Karpas-422 (cell line): ENCODE results near the gene TMEM125. TPM values are rescaled to one million over a fixed set of nuclear protein-coding genes. Genes with fewer than 3 reads are reported as not detected.

Experiments used
- DNase-seq: peaks from one replicate; pipeline ENCODE4 v3.0.0-alpha.2; 2015
- H2AFZ ChIP-seq: fragments of 200-600 bp; sonication (generic); 2 replicates; pipeline ENCODE4 v1.6.1; 2014; ENCODE audit warnings: antibody characterized with exemption, low read length, mixed read lengths
- H3K27ac ChIP-seq: fragments of 200-600 bp; sonication (generic); 2 replicates; pipeline ENCODE4 v1.5.1; 2014; ENCODE audit warnings: mild to moderate bottlenecking, low read length, moderate library complexity
- H3K27me3 ChIP-seq: fragments of 200-600 bp; sonication (generic); 2 replicates; pipeline ENCODE4 v1.6.1; 2014; ENCODE audit warnings: low read length, mixed read lengths
- H3K36me3 ChIP-seq: fragments of 200-600 bp; sonication (generic); 2 replicates; pipeline ENCODE4 v1.6.1; 2014; ENCODE audit warnings: low read length, mixed read lengths; ENCODE audit not compliant: insufficient read depth
- H3K4me1 ChIP-seq: fragments of 200-600 bp; sonication (generic); 2 replicates; pipeline ENCODE4 v1.6.1; 2014; ENCODE audit warnings: mild to moderate bottlenecking, low read length, mixed read lengths
- H3K4me2 ChIP-seq: fragments of 200-600 bp; sonication (generic); 2 replicates; pipeline ENCODE4 v1.6.1; 2014; ENCODE audit warnings: low read length, low read depth, mild to moderate bottlenecking; ENCODE audit not compliant: poor library complexity, severe bottlenecking
- H3K4me3 ChIP-seq: fragments of 200-600 bp; sonication (generic); 2 replicates; pipeline ENCODE4 v1.5.1; 2014; ENCODE audit warnings: mild to moderate bottlenecking, antibody characterized with exemption, low read length, mixed read lengths
- H3K79me2 ChIP-seq: fragments of 200-600 bp; sonication (generic); 2 replicates; pipeline ENCODE4 v1.6.1; 2014; ENCODE audit warnings: mild to moderate bottlenecking, low read length, mixed read lengths
- H3K9ac ChIP-seq: fragments of 200-600 bp; sonication (generic); 2 replicates; pipeline ENCODE4 v1.6.0; 2014; ENCODE audit warnings: low read length
- H3K9me2 ChIP-seq: fragments of 200-600 bp; sonication (generic), shearing (Covaris generic); replicated peaks from 2 replicates; pipeline ENCODE4 v1.6.0; 2014; ENCODE audit warnings: mild to moderate bottlenecking, low read length, moderate library complexity; ENCODE audit not compliant: insufficient read depth
- H3K9me3 ChIP-seq: fragments of 300-700, 200-600 bp; sonication (generic); 2 replicates; pipeline ENCODE4 v1.6.1; 2014; ENCODE audit warnings: low read length, mixed read lengths
- H4K20me1 ChIP-seq: fragments of 200-600 bp; sonication (generic); 2 replicates; pipeline ENCODE4 v1.6.1; 2014; ENCODE audit warnings: mild to moderate bottlenecking, antibody characterized with exemption, low read length, low read depth; ENCODE audit not compliant: insufficient read depth
- total RNA-seq: library from RNA; depleted of rRNA; stranded (reverse); fragments of >200 nt; shearing (Covaris generic); gene quantifications from 2 replicates; pipeline ENCODE4 v1.2.3, GENCODE V29; 2014; ENCODE audit warnings: low replicate concordance

Gene TMEM125
- total RNA-seq, 1 experiment from 2014 or later: not detected

- DNase-seq: no peak
- Histone ChIP-seq H3K4me3 (no peak overlapping the region), H3K79me2 (no peaks in the 10 kb centered on the region), H3K9ac (no peak overlapping the region), H3K36me3 (no peaks in the 10 kb centered on the region), H3K27ac (no peak overlapping the region), H2AFZ (no peak overlapping the region), H4K20me1 (no peaks in the 10 kb centered on the region), H3K4me2 (no peak overlapping the region), H3K9me2 (no peaks in the 10 kb centered on the region), H3K4me1 (no peaks in the 10 kb centered on the region), H3K27me3 (no peaks in the 10 kb centered on the region), H3K9me3 (no peaks in the 10 kb centered on the region)
Observed at GRCh38 chr1:43299101-43299500, 29.3 kb downstream of the TMEM125 start.

GRCh38 chr1:43300378-43301094 is 30.8 kb downstream of the TMEM125 start, which contains the start of gene TIE1:
TSS of gene TIE1 (plus strand) at chr1:43300982. CDS start at chr1:43301072, 90 bp downstream.
- no peaks in the 10 kb centered on the region for H3K9me3 ChIP-seq
- H3K36me3 ChIP-seq: no peaks in the 10 kb centered on the region
- peaks cover 5% of the 10 kb centered on the region for H3K4me1 ChIP-seq
- H2AFZ ChIP-seq: no peak within 1 kb of the TSS
- H3K79me2 ChIP-seq: no peaks in the 10 kb centered on the region
- H3K27me3 ChIP-seq: no peaks in the 10 kb centered on the region
- no peaks in the 10 kb centered on the region for H4K20me1 ChIP-seq
- H3K27ac ChIP-seq: no peak within 1 kb of the TSS
- H3K9ac ChIP-seq: no peak within 1 kb of the TSS
- no peak within 1 kb of the TSS for H3K4me2 ChIP-seq
- no peaks in the 10 kb centered on the region for H3K9me2 ChIP-seq
- no peak within 1 kb of the TSS for H3K4me3 ChIP-seq
- DNase-seq: no peak

DNA sequence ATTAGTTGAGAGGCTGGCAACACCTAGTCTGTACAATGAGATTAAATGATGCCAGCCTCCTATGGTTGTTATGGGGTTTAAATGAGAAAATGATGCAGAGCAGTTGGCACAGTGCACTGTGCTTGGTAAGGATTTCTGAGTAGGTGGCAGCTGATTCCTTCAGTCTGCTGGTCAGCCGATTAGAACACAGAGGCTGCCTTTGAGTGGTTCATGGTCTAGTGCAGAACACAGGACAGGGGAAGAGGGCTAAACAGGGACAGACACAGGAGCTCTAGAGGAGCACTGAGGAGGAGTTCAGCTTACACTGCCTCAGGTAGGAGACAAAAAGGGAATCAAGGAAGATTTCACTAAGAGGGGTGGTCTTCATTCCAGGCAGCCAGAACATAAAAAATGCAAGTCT is 32.4 kb downstream of the TMEM125 start:
- DNase-seq: no peak
- Histone ChIP-seq H3K4me1 (peaks cover 10% of the 10 kb centered on the region), H3K27ac (no peak overlapping the region), H3K4me3 (no peak overlapping the region), H3K9me2 (no peaks in the 10 kb centered on the region), H3K79me2 (no peaks in the 10 kb centered on the region), H3K4me2 (no peak overlapping the region), H3K9ac (no peak overlapping the region), H3K9me3 (no peaks in the 10 kb centered on the region), H4K20me1 (no peaks in the 10 kb centered on the region), H2AFZ (no peak overlapping the region), H3K36me3 (no peaks in the 10 kb centered on the region), H3K27me3 (no peaks in the 10 kb centered on the region)

DNA sequence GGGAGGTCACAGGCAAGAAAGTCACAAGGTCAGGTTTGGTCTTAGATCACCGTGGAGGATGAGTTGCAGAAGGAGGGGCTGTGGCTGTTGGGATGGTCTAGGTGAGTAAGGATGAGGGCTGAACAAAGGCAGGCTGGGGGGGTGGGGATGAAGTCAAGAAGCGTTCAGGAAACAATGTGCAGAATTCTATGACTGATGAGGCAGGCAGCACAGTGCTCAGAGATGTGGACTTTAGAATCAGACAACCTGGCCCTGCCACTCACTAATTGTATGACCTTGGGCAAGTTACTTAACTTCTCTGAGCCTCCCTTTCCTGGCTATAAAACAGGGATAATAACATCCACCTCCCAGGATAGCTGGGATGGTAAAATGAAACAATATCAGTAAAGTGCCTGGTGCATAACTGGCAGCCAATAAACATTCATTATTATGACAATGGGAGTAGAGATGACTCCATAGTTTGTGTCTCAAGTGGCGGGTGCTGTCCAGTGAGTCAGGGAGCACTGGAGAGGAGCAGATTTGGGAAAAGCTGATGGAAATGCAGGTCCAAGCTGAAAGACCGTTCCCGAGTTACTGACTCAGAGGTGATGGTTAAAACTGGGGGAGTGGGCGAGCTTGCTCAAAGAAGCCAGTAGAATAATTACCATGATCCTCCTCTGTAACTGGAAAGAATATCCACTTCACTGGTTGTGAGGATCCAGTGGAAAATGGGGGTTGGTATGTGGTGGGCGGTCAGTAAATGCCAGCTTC is 33.1 kb downstream of the TMEM125 start:
- Histone ChIP-seq H3K9me2 (no peaks in the 10 kb centered on the region), H4K20me1 (no peaks in the 10 kb centered on the region), H3K79me2 (no peaks in the 10 kb centered on the region), H3K4me2 (no peak overlapping the region), H3K9ac (no peak overlapping the region), H3K4me1 (peaks cover 10% of the 10 kb centered on the region), H2AFZ (no peak overlapping the region), H3K4me3 (no peak overlapping the region), H3K36me3 (no peaks in the 10 kb centered on the region), H3K27ac (no peak overlapping the region), H3K9me3 (no peaks in the 10 kb centered on the region), H3K27me3 (no peaks in the 10 kb centered on the region)
- DNase-seq: no peak

DNA sequence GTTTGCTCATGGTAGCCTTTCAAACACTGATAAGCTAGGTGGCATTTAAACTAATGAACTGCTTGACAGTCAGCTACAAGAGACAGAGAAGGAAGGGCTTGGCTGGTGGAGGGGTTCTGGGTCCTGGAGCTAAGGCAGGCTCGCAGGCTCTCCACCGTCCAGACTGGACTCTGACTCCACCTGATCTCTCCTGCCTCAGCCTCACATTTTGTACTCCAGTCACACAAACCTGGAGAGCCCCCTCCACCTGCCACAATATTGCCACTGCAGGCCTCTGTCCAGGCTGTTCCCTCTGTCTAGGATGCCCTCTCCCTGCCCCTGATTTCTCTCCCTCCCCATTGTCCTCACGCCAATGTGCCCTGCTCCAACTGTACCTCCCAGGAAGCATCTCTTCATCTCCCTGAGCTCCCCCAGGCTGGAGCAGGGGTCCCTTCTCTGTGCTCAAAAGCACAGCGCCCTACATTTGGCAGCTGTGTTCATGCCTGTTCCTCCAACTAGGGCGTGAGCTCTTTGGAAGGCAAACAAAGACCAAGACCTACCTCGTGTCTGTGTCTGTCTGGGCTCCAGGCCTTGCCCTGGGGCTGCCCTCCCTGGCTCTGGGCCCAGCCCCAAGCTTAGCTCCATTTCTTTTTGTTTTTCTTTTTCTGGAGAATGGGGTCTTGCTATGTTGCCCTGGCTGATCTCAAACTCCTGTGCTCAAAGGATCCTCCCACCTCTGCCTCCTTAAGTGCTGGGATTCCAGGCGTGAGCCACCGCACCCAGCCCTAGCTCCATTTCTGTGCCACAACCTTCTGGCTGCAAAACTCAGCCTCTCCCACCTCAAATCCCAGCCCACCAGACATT is 33.9 kb downstream of the TMEM125 start:
- Histone ChIP-seq H3K27me3 (no peaks in the 10 kb centered on the region), H4K20me1 (no peaks in the 10 kb centered on the region), H2AFZ (no peak overlapping the region), H3K27ac (no peak overlapping the region), H3K9ac (no peak overlapping the region), H3K4me3 (no peak overlapping the region), H3K4me2 (no peak overlapping the region), H3K36me3 (no peaks in the 10 kb centered on the region), H3K79me2 (no peaks in the 10 kb centered on the region), H3K9me2 (no peaks in the 10 kb centered on the region), H3K4me1 (peaks cover 10% of the 10 kb centered on the region), H3K9me3 (no peaks in the 10 kb centered on the region)
- no peak for DNase-seq

GRCh38 chr1:43304314-43304681 is 34.5 kb downstream of the TMEM125 start:
- Histone ChIP-seq H2AFZ (no peak overlapping the region), H3K4me1 (peaks cover 10% of the 10 kb centered on the region), H3K27ac (no peak overlapping the region), H3K4me3 (no peak overlapping the region), H3K9me3 (no peaks in the 10 kb centered on the region), H3K4me2 (no peak overlapping the region), H3K27me3 (no peaks in the 10 kb centered on the region), H3K79me2 (no peaks in the 10 kb centered on the region), H3K36me3 (no peaks in the 10 kb centered on the region), H3K9me2 (no peaks in the 10 kb centered on the region), H3K9ac (no peak overlapping the region), H4K20me1 (no peaks in the 10 kb centered on the region)
- DNase-seq: no peak

DNA sequence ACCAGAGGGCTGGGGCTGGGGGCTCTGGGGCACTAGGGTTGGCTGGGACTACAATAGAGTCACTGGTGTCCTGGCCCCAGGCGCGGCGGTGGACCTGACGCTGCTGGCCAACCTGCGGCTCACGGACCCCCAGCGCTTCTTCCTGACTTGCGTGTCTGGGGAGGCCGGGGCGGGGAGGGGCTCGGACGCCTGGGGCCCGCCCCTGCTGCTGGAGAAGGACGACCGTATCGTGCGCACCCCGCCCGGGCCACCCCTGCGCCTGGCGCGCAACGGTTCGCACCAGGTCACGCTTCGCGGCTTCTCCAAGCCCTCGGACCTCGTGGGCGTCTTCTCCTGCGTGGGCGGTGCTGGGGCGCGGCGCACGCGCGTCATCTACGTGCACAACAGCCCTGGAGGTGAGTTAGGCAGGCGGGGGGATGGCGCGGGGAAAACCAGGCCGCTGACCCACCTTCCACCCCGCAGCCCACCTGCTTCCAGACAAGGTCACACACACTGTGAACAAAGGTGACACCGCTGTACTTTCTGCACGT is 35.1 kb downstream of the TMEM125 start:
- Histone ChIP-seq H3K9ac (no peak overlapping the region), H3K9me2 (no peaks in the 10 kb centered on the region), H3K27me3 (no peaks in the 10 kb centered on the region), H3K9me3 (no peaks in the 10 kb centered on the region), H3K4me2 (no peak overlapping the region), H3K4me3 (no peak overlapping the region), H2AFZ (no peak overlapping the region), H3K27ac (no peak overlapping the region), H4K20me1 (no peaks in the 10 kb centered on the region), H3K4me1 (peaks cover 10% of the 10 kb centered on the region), H3K79me2 (no peaks in the 10 kb centered on the region), H3K36me3 (no peaks in the 10 kb centered on the region)
- DNase-seq: no peak

DNA sequence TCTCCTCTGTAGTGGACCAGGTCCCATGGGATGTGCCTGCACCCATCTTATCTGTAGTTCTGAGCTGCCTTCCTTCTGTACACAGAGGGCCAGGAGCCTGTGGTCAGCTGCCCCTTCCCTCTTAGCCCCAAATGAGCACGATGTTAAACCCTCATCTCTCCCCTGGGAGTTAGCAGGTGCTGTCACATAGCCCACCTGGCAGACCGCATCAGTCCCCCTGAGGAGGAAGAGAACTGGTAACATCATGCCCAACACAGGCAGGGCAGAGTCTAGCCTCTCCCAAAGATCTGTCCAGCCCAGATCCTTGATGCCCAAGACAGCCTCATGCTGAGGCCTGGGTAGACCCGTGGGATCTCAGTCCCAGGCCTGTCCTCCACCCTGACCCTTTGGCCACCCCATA is 35.7 kb downstream of the TMEM125 start:
- Histone ChIP-seq H3K4me3 (no peak overlapping the region), H3K9ac (no peak overlapping the region), H2AFZ (no peak overlapping the region), H3K9me3 (no peaks in the 10 kb centered on the region), H3K79me2 (no peaks in the 10 kb centered on the region), H3K4me2 (no peak overlapping the region), H3K27me3 (no peaks in the 10 kb centered on the region), H3K27ac (no peak overlapping the region), H3K4me1 (peaks cover 10% of the 10 kb centered on the region), H4K20me1 (no peaks in the 10 kb centered on the region), H3K9me2 (no peaks in the 10 kb centered on the region), H3K36me3 (no peaks in the 10 kb centered on the region)
- no peak for DNase-seq
